Nephron (organoid): ENCODE data around the gene DCLK1.
"Not testable (repeated sequence)": the region's sequence is repeated elsewhere in the genome, so short reads cannot be mapped to it uniquely, and the experiment has no call there.

Source experiments
- H3K27ac Mint-ChIP-seq, 3 experiments: 2 replicates each; pipeline ENCODE4 v1.8.0; 2020; ENCODE audit warnings: mixed read lengths in 3 of 3, mild to moderate bottlenecking in 2 of 3, moderate library complexity in 1 of 3
- H3K27me3 Mint-ChIP-seq: 2 replicates; pipeline ENCODE4 v1.8.0; 2021; ENCODE audit warnings: low read depth, mild to moderate bottlenecking, moderate library complexity, mixed read lengths
- H3K36me3 Mint-ChIP-seq: 2 replicates; pipeline ENCODE4 v1.8.0; 2020; ENCODE audit warnings: low read depth, mixed read lengths
- H3K4me1 Mint-ChIP-seq: 2 replicates; pipeline ENCODE4 v1.8.0; 2020; ENCODE audit warnings: mixed read lengths
- H3K4me3 Mint-ChIP-seq, 3 experiments: 2 replicates each; pipeline ENCODE4 v1.8.0; 2020; ENCODE audit warnings: mild to moderate bottlenecking in 3 of 3, mixed read lengths in 3 of 3, moderate library complexity in 2 of 3
- H3K9me3 Mint-ChIP-seq: 2 replicates; pipeline ENCODE4 v1.8.0; 2020; ENCODE audit warnings: mixed read lengths
- CTCF ChIP-seq, 3 experiments: fragments of 200-600 bp; sonication (generic); IDR thresholded peaks; one replicate each; pipeline ENCODE4 v1.5.0; 2021; ENCODE audit warnings: antibody characterized with exemption in 3 of 3; ENCODE audit not compliant: unreplicated experiment in 3 of 3

DCLK1 gene

GRCh38 chr13:36082806-36083205 is 48.4 kb downstream of the DCLK1 start:
- H3K9me3 Mint-ChIP-seq: no peaks in the 10 kb centered on the region
- H3K4me1 Mint-ChIP-seq: peaks cover 62% of the 10 kb centered on the region
- peak overlapping the region in 2 of 3 experiments; percentile 60 to 82 for H3K27ac Mint-ChIP-seq
- no peak overlapping the region for H3K4me3 Mint-ChIP-seq
- peaks cover 8% of the 10 kb centered on the region for H3K27me3 Mint-ChIP-seq
- no peak for TF ChIP-seq CTCF (IDR thresholded peaks at IDR 0.05; ENCODE audit: unreplicated experiment in 3 of 3)
- H3K36me3 Mint-ChIP-seq: no peaks in the 10 kb centered on the region

GRCh38 chr13:36082396-36082795 is 48.8 kb downstream of the DCLK1 start:
- H3K27ac Mint-ChIP-seq: peak overlapping the region in 2 of 3 experiments; percentile 60 to 82
- no peak for TF ChIP-seq CTCF (IDR thresholded peaks at IDR 0.05; ENCODE audit: unreplicated experiment in 3 of 3)
- peaks cover 58% of the 10 kb centered on the region for H3K4me1 Mint-ChIP-seq
- H3K36me3 Mint-ChIP-seq: no peaks in the 10 kb centered on the region
- H3K27me3 Mint-ChIP-seq: peaks cover 8% of the 10 kb centered on the region
- no peak overlapping the region for H3K4me3 Mint-ChIP-seq
- no peaks in the 10 kb centered on the region for H3K9me3 Mint-ChIP-seq

- no peaks in the 10 kb centered on the region for H3K27me3 Mint-ChIP-seq
- H3K9me3 Mint-ChIP-seq: no peaks in the 10 kb centered on the region
- TF ChIP-seq CTCF (IDR thresholded peaks at IDR 0.05; ENCODE audit: unreplicated experiment in 3 of 3): no peak
- H3K27ac Mint-ChIP-seq: peak overlapping the region in 1 of 3 experiments; percentile 32
- no peak overlapping the region for H3K4me3 Mint-ChIP-seq
- peaks cover 57% of the 10 kb centered on the region for H3K4me1 Mint-ChIP-seq
- no peaks in the 10 kb centered on the region for H3K36me3 Mint-ChIP-seq
These were observed 55.0 kb downstream of the DCLK1 start for GRCh38 chr13:36076211-36076610.

- no peak for TF ChIP-seq CTCF (IDR thresholded peaks at IDR 0.05; ENCODE audit: unreplicated experiment in 3 of 3)
- Mint-ChIP-seq H3K9me3 (no peaks in the 10 kb centered on the region), H3K27me3 (no peaks in the 10 kb centered on the region), H3K27ac (peak overlapping the region in 2 of 3 experiments; percentile 58 to 68), H3K4me3 (no peak overlapping the region), H3K4me1 (peaks cover 52% of the 10 kb centered on the region), H3K36me3 (no peaks in the 10 kb centered on the region)
These were observed 56.5 kb downstream of the DCLK1 start for GRCh38 chr13:36074659-36075058.

- TF ChIP-seq CTCF (IDR thresholded peaks at IDR 0.05; ENCODE audit: unreplicated experiment in 3 of 3): no peak
- Mint-ChIP-seq H3K27me3 (no peaks in the 10 kb centered on the region), H3K4me3 (no peak overlapping the region), H3K4me1 (peaks cover 73% of the 10 kb centered on the region), H3K27ac (peak overlapping the region in 2 of 3 experiments; percentile 74 to 87), H3K9me3 (peaks cover 3% of the 10 kb centered on the region), H3K36me3 (no peaks in the 10 kb centered on the region)
These were observed 58.8 kb downstream of the DCLK1 start for GRCh38 chr13:36072152-36072935.

GRCh38 chr13:36070504-36071192 is 60.5 kb downstream of the DCLK1 start:
- H3K4me1 Mint-ChIP-seq: peaks cover 64% of the 10 kb centered on the region
- not testable (repeated sequence) for H3K36me3 Mint-ChIP-seq, H3K27me3 Mint-ChIP-seq, H3K4me3 Mint-ChIP-seq, H3K9me3 Mint-ChIP-seq
- peak overlapping the region in 1 of 3 experiments; percentile 97 for H3K27ac Mint-ChIP-seq
